NCI-H1436 (cell line): ENCODE measurements around the gene USO1.
"Not testable (repeated sequence)": the region's sequence is repeated elsewhere in the genome, so short reads cannot be mapped to it uniquely, and the experiment has no call there.

ENCODE experiments used
- DNase-seq: peaks from one replicate; lab custom pipeline; 2025; lab: John Stamatoyannopoulos, UW

The USO1 gene

GRCh38 chr4:75771607-75772006, 47.2 kb downstream of the USO1 start:
- DNase-seq = no peak

- no peak for DNase-seq
Measured at GRCh38 chr4:75777589-75777988, 53.2 kb downstream of the USO1 start.

GRCh38 chr4:75779105-75779757, 54.9 kb downstream of the USO1 start:
- no peak for DNase-seq

- no peak for DNase-seq
Measured at GRCh38 chr4:75781305-75781704, 56.9 kb downstream of the USO1 start.

GRCh38 chr4:75786526-75786925, 62.1 kb downstream of the USO1 start:
- DNase-seq = no peak

GRCh38 chr4:75786938-75787337, 62.6 kb downstream of the USO1 start:
- DNase-seq = no peak

GRCh38 chr4:75790024-75790423, 65.6 kb downstream of the USO1 start:
- DNase-seq = no peak

GRCh38 chr4:75800972-75801371, 76.6 kb downstream of the USO1 start:
- no peak for DNase-seq

GRCh38 chr4:75806035-75806434, 81.7 kb downstream of the USO1 start:
- not testable (repeated sequence) for DNase-seq

- DNase-seq = no peak
Measured at GRCh38 chr4:75817901-75818300, 93.5 kb downstream of the USO1 start.

GRCh38 chr4:75819121-75819520, 94.7 kb downstream of the USO1 start:
- DNase-seq = no peak

GRCh38 chr4:75820197-75820596, 95.8 kb downstream of the USO1 start:
- DNase-seq = no peak

GRCh38 chr4:75820676-75821075, 96.3 kb downstream of the USO1 start:
- DNase-seq = no peak

GRCh38 chr4:75821216-75821615, 96.8 kb downstream of the USO1 start:
- no peak for DNase-seq

- no peak for DNase-seq
Measured at GRCh38 chr4:75821966-75822365, 97.6 kb downstream of the USO1 start.

GRCh38 chr4:75822416-75822815, 98.0 kb downstream of the USO1 start:
- DNase-seq = no peak

GRCh38 chr4:75823812-75824211, 99.4 kb downstream of the USO1 start:
- no peak for DNase-seq

GRCh38 chr4:75830906-75831305, 106.5 kb downstream of the USO1 start:
- no peak for DNase-seq

GRCh38 chr4:75831856-75832405, 107.6 kb downstream of the USO1 start:
- DNase-seq = peak; percentile 28

- no peak for DNase-seq
Measured at GRCh38 chr4:75834095-75834771, 109.9 kb downstream of the USO1 start.

GRCh38 chr4:75834772-75835154, 110.4 kb downstream of the USO1 start:
- no peak for DNase-seq

- DNase-seq = no peak
Measured at GRCh38 chr4:75841641-75842520, 117.5 kb downstream of the USO1 start.

GRCh38 chr4:75843596-75843995, 119.2 kb downstream of the USO1 start:
- no peak for DNase-seq
